Progenitor cell of endocrine pancreas (in vitro differentiated cells): Measurements from ENCODE around the gene VPS13D. TPM values are rescaled to one million over a fixed set of nuclear protein-coding genes. Genes with fewer than 3 reads are reported as not detected.

ENCODE experiments used
- DNase-seq: peaks from one replicate; pipeline ENCODE4 v3.0.0; 2021; ENCODE audit warnings: low spot score; ENCODE audit not compliant: unreplicated experiment
- H3K27ac Mint-ChIP-seq: 2 replicates; pipeline ENCODE4 v1.8.0; 2021; ENCODE audit warnings: mild to moderate bottlenecking, moderate library complexity, mixed read lengths
- H3K27me3 Mint-ChIP-seq: 2 replicates; pipeline ENCODE4 v1.8.0; 2021; ENCODE audit warnings: mixed read lengths
- H3K36me3 Mint-ChIP-seq: 2 replicates; pipeline ENCODE4 v1.8.0; 2022; ENCODE audit warnings: mixed read lengths; ENCODE audit not compliant: insufficient read depth
- H3K4me1 Mint-ChIP-seq: 2 replicates; pipeline ENCODE4 v1.8.0; 2021; ENCODE audit warnings: low read depth, mixed read lengths
- H3K4me3 Mint-ChIP-seq: 2 replicates; pipeline ENCODE4 v1.8.0; 2021; ENCODE audit warnings: low read depth, mild to moderate bottlenecking, moderate library complexity, mixed read lengths
- H3K9me3 Mint-ChIP-seq: 2 replicates; pipeline ENCODE4 v1.8.0; 2021; ENCODE audit warnings: low read depth, mixed read lengths
- CTCF ChIP-seq: fragments of 200-600 bp; sonication (generic); IDR thresholded peaks from one replicate; pipeline ENCODE4 v1.5.0; 2021; ENCODE audit warnings: antibody characterized with exemption, mild to moderate bottlenecking; ENCODE audit not compliant: unreplicated experiment
- total RNA-seq: library from RNA; stranded (reverse); gene quantifications from 2 replicates; pipeline ENCODE4 v1.2.1, GENCODE V29; 2021

VPS13D gene
- total RNA-seq, 1 donor from 2014 or later, result 41.9 TPM

GRCh38 chr1:12249181-12249580, 19.4 kb downstream of the VPS13D start:
- no peak overlapping the region for H3K4me3 Mint-ChIP-seq
- no peaks in the 10 kb centered on the region for H3K27me3 Mint-ChIP-seq
- no peak overlapping the region for H3K27ac Mint-ChIP-seq
- no peak for TF ChIP-seq CTCF
- H3K36me3 Mint-ChIP-seq, result peaks cover 23% of the 10 kb centered on the region
- H3K4me1 Mint-ChIP-seq, result no peaks in the 10 kb centered on the region
- H3K9me3 Mint-ChIP-seq, result no peaks in the 10 kb centered on the region
- DNase-seq, result no peak

DNA sequence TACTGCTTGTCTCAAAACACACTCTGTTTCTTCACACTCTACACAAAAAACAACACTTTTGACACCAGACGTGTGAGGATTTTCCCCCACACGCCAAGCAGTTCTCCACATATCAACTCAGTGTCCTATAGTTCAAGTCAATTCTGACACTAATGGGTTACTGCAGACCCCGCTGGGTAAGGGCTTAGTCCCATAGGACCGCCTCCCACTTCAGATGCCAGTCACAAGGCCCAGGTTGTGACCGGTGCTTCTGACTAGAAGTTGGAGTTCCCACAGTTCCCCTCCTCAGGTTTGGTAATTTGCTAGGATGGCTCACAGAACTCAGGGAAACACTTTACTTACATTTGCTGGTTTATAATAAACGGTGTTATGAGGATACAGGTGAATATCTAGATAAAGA, 19.9 kb downstream of the VPS13D start:
- no peaks in the 10 kb centered on the region for H3K27me3 Mint-ChIP-seq
- peaks cover 22% of the 10 kb centered on the region for H3K36me3 Mint-ChIP-seq
- no peak for DNase-seq
- no peaks in the 10 kb centered on the region for H3K9me3 Mint-ChIP-seq
- H3K4me1 Mint-ChIP-seq, result no peaks in the 10 kb centered on the region
- no peak overlapping the region for H3K4me3 Mint-ChIP-seq
- no peak overlapping the region for H3K27ac Mint-ChIP-seq
- no peak for TF ChIP-seq CTCF

DNA sequence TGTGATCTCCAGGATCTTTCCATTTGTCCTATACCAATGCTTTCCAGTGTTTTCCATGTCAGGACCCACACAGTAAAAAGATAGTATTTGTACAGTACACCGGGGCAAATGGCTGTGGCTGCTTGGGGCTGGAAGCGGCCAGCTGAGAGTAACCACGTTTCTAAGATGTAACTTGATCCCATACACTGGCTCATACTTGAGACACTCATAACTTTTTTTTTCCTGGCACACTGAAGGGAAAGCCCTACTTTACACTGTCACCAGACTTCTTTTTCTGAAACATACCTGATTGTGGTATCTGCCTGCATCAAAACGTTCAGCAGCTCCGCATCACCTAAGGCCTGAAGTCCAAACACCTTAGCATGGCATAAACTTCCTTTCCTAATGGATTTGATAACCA, 21.6 kb downstream of the VPS13D start:
- Mint-ChIP-seq H3K36me3 (peaks cover 20% of the 10 kb centered on the region), H3K27ac (no peak overlapping the region), H3K4me3 (no peak overlapping the region), H3K4me1 (no peaks in the 10 kb centered on the region), H3K27me3 (no peaks in the 10 kb centered on the region), H3K9me3 (no peaks in the 10 kb centered on the region)
- no peak for TF ChIP-seq CTCF
- no peak for DNase-seq

DNA sequence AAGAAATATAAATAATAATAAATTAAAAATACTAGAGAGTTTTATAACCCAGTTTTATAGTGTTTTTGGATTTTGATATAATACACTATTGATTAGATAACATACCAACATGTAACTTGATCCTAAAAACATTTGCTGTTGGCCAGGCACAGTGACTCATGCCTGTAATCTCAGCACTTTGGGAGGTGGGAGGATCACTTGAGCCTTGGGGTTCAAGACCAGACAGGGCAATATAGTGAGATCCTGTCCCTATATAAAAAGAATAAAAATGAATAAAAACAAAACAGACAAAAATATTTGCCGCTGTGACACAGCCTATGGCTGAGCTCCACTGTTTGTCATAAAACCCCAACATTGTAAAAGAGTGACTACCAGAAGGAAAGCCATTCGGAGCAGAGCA, 26.1 kb downstream of the VPS13D start:
- Mint-ChIP-seq H3K36me3 (peaks cover 25% of the 10 kb centered on the region), H3K4me3 (no peak overlapping the region), H3K27ac (no peak overlapping the region), H3K9me3 (no peaks in the 10 kb centered on the region), H3K4me1 (no peaks in the 10 kb centered on the region), H3K27me3 (no peaks in the 10 kb centered on the region)
- TF ChIP-seq CTCF, result no peak
- no peak for DNase-seq

DNA sequence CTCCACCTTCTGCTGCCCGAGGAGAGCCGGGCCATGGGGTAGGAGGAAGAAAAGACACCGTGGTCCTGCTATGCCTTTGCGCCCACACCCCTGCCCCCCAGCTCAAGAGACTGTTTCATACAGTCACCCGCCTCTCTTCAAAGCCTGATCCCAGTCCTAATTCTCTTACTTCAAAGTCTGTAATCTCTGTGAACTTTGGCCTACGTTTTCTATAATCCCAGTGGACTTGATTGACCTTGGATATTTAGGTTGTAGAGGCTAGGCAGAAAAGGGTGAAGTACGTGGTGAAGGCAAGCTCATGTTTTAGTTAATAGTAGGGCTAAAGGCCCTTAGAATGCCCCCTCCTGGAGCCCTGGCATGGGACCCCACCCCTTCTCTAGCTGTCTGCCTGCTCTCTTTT, 28.4 kb downstream of the VPS13D start:
- H3K27ac Mint-ChIP-seq, result no peak overlapping the region
- H3K27me3 Mint-ChIP-seq, result no peaks in the 10 kb centered on the region
- H3K4me3 Mint-ChIP-seq, result no peak overlapping the region
- no peak for DNase-seq
- no peak for TF ChIP-seq CTCF
- no peaks in the 10 kb centered on the region for H3K9me3 Mint-ChIP-seq
- H3K36me3 Mint-ChIP-seq, result peaks cover 32% of the 10 kb centered on the region
- H3K4me1 Mint-ChIP-seq, result no peaks in the 10 kb centered on the region

DNA sequence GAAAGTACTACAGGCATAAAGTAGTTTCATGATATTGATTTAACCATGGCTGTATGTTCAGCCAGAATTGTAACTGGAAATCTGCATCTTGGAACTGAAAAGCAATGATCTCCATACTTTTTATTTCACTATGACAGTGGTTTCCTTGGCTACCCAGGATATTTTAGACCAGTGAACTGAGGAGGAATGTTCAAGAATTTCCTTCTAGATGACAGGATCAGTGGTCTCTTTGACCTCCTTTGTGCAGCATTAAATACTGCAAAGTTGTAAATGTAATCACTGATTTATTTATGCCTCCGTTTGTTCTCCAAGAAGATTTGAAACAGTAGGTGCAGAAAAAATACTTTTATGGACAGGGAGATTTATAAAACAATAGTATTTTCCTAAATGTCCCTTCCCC, 39.5 kb downstream of the VPS13D start:
- no peaks in the 10 kb centered on the region for H3K27me3 Mint-ChIP-seq
- no peak overlapping the region for H3K4me3 Mint-ChIP-seq
- no peaks in the 10 kb centered on the region for H3K9me3 Mint-ChIP-seq
- no peak for TF ChIP-seq CTCF
- no peak for DNase-seq
- H3K36me3 Mint-ChIP-seq, result peaks cover 34% of the 10 kb centered on the region
- peaks cover 7% of the 10 kb centered on the region for H3K4me1 Mint-ChIP-seq
- no peak overlapping the region for H3K27ac Mint-ChIP-seq
